ENCODE measurements around the gene KIF3B. TPM values are rescaled to one million over a fixed set of nuclear protein-coding genes. Genes with fewer than 3 reads are reported as not detected.

KIF3B gene
- total RNA-seq, 1 experiment from 2014 or later: 21.7 TPM

DNA sequence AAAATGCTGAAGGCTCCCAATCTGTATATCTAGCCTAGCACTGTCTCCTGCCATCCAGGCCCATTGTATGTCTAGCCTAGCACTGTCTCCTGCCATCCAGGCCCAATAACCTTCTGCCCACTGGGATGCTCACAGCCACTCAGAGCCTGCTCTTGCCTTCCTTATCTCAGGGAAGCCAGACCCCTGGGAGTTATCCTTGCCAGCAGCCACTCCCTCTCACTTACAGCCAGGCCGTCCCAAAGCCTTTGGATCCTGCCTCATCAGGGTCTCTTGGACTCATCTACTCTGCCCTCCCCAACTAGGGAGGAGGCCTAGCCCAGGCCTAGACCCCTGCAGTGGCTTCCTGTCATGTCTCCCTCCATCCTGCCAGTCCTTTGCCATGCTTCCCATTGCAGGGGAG, 37.3 kb downstream of the KIF3B start:
- intact Hi-C loops (cut with micrococcal nuclease): no loop called here
- ChIA-PET POLR2A (no interaction called here), CTCF (interaction anchor here (0.6 to 2.3 kb wide), 3 partner anchors 22 to 495 kb away, joined by 3 to 9 read pairs (median 3); no protein-coding TSS in a partner anchor)
- H3K27me3 Mint-ChIP-seq (ENCODE audit: insufficient read depth, unreplicated experiment): no peaks in the 10 kb centered on the region
- no peak overlapping the region for H3K4me3 Mint-ChIP-seq (ENCODE audit: unreplicated experiment)
- H3K27ac Mint-ChIP-seq (ENCODE audit: low read depth, unreplicated experiment): no peak overlapping the region
- H3K4me1 Mint-ChIP-seq (ENCODE audit: insufficient read depth, unreplicated experiment): no peaks in the 10 kb centered on the region
- no peak for TF ChIP-seq CTCF (IDR thresholded peaks at IDR 0.05; ENCODE audit: unreplicated experiment)
- no TSS peak for BruUV-seq (replicated peaks)
- DNase-seq (ENCODE audit: unreplicated experiment): no peak
- no peaks in the 10 kb centered on the region for H3K9me3 Mint-ChIP-seq (ENCODE audit: unreplicated experiment)
- H3K36me3 Mint-ChIP-seq (ENCODE audit: insufficient read depth, unreplicated experiment): peaks cover 56% of the 10 kb centered on the region

- no peak for TF ChIP-seq CTCF (IDR thresholded peaks at IDR 0.05; ENCODE audit: unreplicated experiment)
- intact Hi-C loops (cut with micrococcal nuclease): no loop called here
- DNase-seq (ENCODE audit: unreplicated experiment): no peak
- H3K27ac Mint-ChIP-seq (ENCODE audit: low read depth, unreplicated experiment): no peak overlapping the region
- peaks cover 56% of the 10 kb centered on the region for H3K36me3 Mint-ChIP-seq (ENCODE audit: insufficient read depth, unreplicated experiment)
- no peaks in the 10 kb centered on the region for H3K4me1 Mint-ChIP-seq (ENCODE audit: insufficient read depth, unreplicated experiment)
- BruUV-seq (replicated peaks): no TSS peak
- POLR2A ChIA-PET: interaction anchor here (1.0 kb wide), 1 partner anchor 11 kb away, joined by 3 read pairs; no protein-coding TSS in a partner anchor
- H3K4me3 Mint-ChIP-seq (ENCODE audit: unreplicated experiment): no peak overlapping the region
- no peaks in the 10 kb centered on the region for H3K27me3 Mint-ChIP-seq (ENCODE audit: insufficient read depth, unreplicated experiment)
- no peaks in the 10 kb centered on the region for H3K9me3 Mint-ChIP-seq (ENCODE audit: unreplicated experiment)
- CTCF ChIA-PET: interaction anchor here (1.2 to 2.3 kb wide), 2 partner anchors 12 to 21 kb away, joined by 4 to 9 read pairs; no protein-coding TSS in a partner anchor
These were observed 37.9 kb downstream of the KIF3B start for GRCh38 chr20:32315399-32315798.

- intact Hi-C loops (cut with micrococcal nuclease): no loop called here
- H3K27ac Mint-ChIP-seq (ENCODE audit: low read depth, unreplicated experiment): no peak overlapping the region
- H3K4me1 Mint-ChIP-seq (ENCODE audit: insufficient read depth, unreplicated experiment): no peaks in the 10 kb centered on the region
- BruUV-seq (replicated peaks): no TSS peak
- H3K36me3 Mint-ChIP-seq (ENCODE audit: insufficient read depth, unreplicated experiment): peaks cover 55% of the 10 kb centered on the region
- no peaks in the 10 kb centered on the region for H3K9me3 Mint-ChIP-seq (ENCODE audit: unreplicated experiment)
- no peaks in the 10 kb centered on the region for H3K27me3 Mint-ChIP-seq (ENCODE audit: insufficient read depth, unreplicated experiment)
- POLR2A ChIA-PET: interaction anchor here (0.6 to 1.5 kb wide), 6 partner anchors 10 to 112 kb away, joined by 3 to 4 read pairs (median 3); partner anchors contain the start of gene ASXL1
- no peak overlapping the region for H3K4me3 Mint-ChIP-seq (ENCODE audit: unreplicated experiment)
- TF ChIP-seq CTCF (IDR thresholded peaks at IDR 0.05; ENCODE audit: unreplicated experiment): no peak
- CTCF ChIA-PET: interaction anchor here (0.7 to 2.3 kb wide), 4 partner anchors 12 to 155 kb away, joined by 3 to 9 read pairs (median 4); no protein-coding TSS in a partner anchor
- no peak for DNase-seq (ENCODE audit: unreplicated experiment)
These were observed 38.4 kb downstream of the KIF3B start for GRCh38 chr20:32315891-32316290.

GRCh38 chr20:32316667-32317066, 39.2 kb downstream of the KIF3B start:
- Mint-ChIP-seq H3K4me1 (ENCODE audit: insufficient read depth, unreplicated experiment) (no peaks in the 10 kb centered on the region), H3K9me3 (ENCODE audit: unreplicated experiment) (no peaks in the 10 kb centered on the region), H3K36me3 (ENCODE audit: insufficient read depth, unreplicated experiment) (peaks cover 49% of the 10 kb centered on the region), H3K4me3 (ENCODE audit: unreplicated experiment) (no peak overlapping the region), H3K27me3 (ENCODE audit: insufficient read depth, unreplicated experiment) (no peaks in the 10 kb centered on the region), H3K27ac (ENCODE audit: low read depth, unreplicated experiment) (no peak overlapping the region)
- intact Hi-C loops (cut with micrococcal nuclease): no loop called here
- no TSS peak for BruUV-seq (replicated peaks)
- CTCF ChIA-PET: interaction anchor here (0.6 to 2.3 kb wide), 4 partner anchors 13 to 235 kb away, joined by 3 to 9 read pairs (median 4); no protein-coding TSS in a partner anchor
- POLR2A ChIA-PET: interaction anchor here (1.0 to 1.5 kb wide), 4 partner anchors 21 to 53 kb away, joined by 3 to 4 read pairs (median 3); partner anchors contain the start of gene ASXL1
- TF ChIP-seq CTCF (IDR thresholded peaks at IDR 0.05; ENCODE audit: unreplicated experiment): no peak
- no peak for DNase-seq (ENCODE audit: unreplicated experiment)
